ENCODE results near the gene RPAP2.

The RPAP2 gene

DNA sequence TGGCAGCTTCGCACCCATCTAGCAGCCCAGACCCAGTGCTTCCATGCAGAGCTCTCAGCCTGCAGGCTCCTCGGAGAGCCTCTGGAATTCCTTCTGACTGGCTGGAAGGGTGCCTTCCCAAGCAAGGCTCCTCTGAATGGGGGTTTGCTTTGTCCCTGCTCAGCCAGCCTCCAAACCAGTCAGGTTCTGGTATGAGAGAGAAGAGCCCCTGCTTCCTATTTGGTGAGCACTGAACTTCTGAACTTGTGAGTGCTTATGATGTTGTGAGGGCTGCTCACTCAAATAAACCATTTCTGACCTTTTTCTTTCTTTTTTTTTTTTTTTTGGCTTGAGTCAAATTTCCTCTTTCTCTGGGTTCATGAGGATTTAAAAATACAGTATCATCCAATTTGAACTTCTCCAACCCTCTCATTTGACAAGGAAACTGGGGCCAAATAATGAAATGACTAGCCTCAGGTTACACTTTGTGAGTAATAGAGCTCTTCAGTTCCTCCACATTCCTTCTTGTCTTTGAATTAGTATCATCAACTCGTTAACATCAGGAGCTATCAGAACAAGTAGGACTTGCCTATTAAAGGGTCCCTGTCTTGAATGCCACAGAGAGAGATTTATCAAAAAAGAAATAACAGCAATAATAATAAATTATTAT, 148.3 kb downstream of the RPAP2 start:
- no peak for DNase-seq (ENCODE audit: low spot score)

DNA sequence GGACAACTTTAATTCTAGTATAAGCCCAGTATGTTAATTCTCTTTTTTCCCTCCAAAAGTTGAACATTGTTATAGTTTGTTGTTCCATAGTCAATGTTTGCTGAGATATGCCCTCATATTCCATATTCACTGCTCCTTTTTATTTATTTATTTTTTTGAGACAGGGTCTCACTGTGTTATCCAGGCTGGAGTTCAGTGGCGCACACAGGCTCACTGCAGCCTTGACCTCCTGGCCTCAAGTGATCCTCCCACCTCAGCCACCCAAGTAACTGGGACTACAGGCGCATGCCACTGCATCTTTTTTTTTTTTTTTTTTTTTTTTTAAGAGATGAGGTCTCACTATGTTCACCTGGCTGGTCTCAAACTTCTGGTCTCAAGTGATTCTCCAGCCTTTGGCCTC, 149.1 kb downstream of the RPAP2 start:
- DNase-seq (ENCODE audit: low spot score), result no peak

All from germinal center (tissue), 1 donor.